Measurements from ENCODE around the gene TRAF6. TPM values are rescaled to one million over a fixed set of nuclear protein-coding genes. Genes with fewer than 3 reads are reported as not detected.

TRAF6 gene
- total and polyA plus RNA-seq, 9 donors, result 4.9 to 18.2 (median 13.9) TPM

DNA sequence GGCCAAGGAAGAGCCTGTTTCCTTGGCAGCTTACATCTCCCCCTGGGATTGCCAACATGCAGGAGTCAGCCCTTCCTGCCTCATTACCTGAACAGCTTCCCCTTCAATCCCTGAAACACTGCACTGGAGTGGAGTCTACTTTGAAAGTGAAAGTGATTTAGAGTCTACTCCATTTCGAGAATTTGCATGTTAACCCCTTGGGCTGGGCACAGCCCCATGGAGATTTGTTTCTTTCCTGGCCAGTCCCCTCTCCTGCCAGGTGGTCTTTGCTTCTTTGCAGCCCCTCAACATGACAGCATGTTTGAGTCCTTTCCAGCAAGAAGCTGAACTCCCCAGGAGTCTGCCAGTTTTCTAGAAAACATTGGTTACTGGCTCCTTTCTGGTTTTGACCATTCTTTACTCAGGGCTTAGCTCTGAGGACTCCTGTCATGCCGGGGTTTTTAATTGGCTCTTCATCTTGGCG, 59.9 kb downstream of the TRAF6 start:
- H3K4me3 ChIP-seq, result no peak overlapping the region
- 27 to 34% (median 34%) methylated on average over 3 of the region's 3 CpGs for WGBS, 3 donors
- no peaks in the 10 kb centered on the region for H3K9me3 ChIP-seq
- H3K27ac ChIP-seq, result peak overlapping the region in 1 of 2 donors; percentile 12
- no peaks in the 10 kb centered on the region for H3K27me3 ChIP-seq
- intact Hi-C loops (cut with DNase I), result loop anchor here in 1 of 4 donors (10.0 kb wide), 1 partner anchor 75 kb away; no protein-coding TSS in a partner anchor
- no peak for DNase-seq
- no peaks in the 10 kb centered on the region for H3K36me3 ChIP-seq
- H3K4me1 ChIP-seq (ENCODE audit: insufficient read depth), result peaks cover 17% of the 10 kb centered on the region
- TF ChIP-seq POLR2A (IDR thresholded peaks at IDR 0.05), result no peak
- TF ChIP-seq EP300 (IDR thresholded peaks at IDR 0.05), result no peak
- TF ChIP-seq, protein P1, sequence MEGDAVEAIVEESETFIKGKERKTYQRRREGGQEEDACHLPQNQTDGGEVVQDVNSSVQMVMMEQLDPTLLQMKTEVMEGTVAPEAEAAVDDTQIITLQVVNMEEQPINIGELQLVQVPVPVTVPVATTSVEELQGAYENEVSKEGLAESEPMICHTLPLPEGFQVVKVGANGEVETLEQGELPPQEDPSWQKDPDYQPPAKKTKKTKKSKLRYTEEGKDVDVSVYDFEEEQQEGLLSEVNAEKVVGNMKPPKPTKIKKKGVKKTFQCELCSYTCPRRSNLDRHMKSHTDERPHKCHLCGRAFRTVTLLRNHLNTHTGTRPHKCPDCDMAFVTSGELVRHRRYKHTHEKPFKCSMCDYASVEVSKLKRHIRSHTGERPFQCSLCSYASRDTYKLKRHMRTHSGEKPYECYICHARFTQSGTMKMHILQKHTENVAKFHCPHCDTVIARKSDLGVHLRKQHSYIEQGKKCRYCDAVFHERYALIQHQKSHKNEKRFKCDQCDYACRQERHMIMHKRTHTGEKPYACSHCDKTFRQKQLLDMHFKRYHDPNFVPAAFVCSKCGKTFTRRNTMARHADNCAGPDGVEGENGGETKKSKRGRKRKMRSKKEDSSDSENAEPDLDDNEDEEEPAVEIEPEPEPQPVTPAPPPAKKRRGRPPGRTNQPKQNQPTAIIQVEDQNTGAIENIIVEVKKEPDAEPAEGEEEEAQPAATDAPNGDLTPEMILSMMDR (IDR thresholded peaks at IDR 0.05), result no peak

DNA sequence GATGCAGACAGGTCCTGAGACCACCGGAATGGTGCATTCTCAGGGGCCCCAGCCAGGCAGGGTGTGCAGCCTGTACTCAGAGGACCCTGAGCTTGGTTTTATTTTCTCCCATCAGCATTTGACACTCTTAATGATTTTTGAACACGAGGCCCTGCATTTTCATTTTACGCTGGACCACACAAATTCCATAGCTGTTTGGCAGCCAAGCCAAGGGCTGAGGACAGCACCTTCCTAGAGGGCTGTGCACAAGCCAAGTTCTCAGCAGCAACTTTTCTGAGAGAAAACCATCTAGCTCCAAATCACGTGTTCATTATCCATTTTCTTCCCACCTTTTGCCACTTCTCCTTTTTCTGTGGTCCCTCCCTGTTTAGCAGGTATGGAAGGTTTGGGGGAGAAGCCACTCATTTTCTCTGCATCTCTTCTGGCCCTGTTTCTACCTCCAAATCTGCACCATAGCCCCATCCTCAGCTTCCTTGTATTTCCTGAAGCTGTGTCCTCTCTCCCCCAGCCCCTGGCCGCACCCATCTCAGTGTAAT, 60.4 kb downstream of the TRAF6 start:
- no peaks in the 10 kb centered on the region for H3K9me3 ChIP-seq
- no peak overlapping the region for H3K27ac ChIP-seq
- intact Hi-C loops (cut with DNase I), result loop anchor here in 1 of 4 donors (10.0 kb wide), 1 partner anchor 75 kb away; no protein-coding TSS in a partner anchor
- H3K4me1 ChIP-seq (ENCODE audit: insufficient read depth), result peaks cover 17% of the 10 kb centered on the region
- H3K27me3 ChIP-seq, result no peaks in the 10 kb centered on the region
- WGBS, 3 donors, result 30 to 33% (median 33%) methylated on average over 5 of the region's 5 CpGs
- H3K36me3 ChIP-seq, result no peaks in the 10 kb centered on the region
- no peak overlapping the region for H3K4me3 ChIP-seq
- TF ChIP-seq, protein P1 (IDR thresholded peaks at IDR 0.05), result no peak
- TF ChIP-seq EP300 (IDR thresholded peaks at IDR 0.05), result no peak
- TF ChIP-seq POLR2A (IDR thresholded peaks at IDR 0.05), result no peak
- DNase-seq, result peak in 1 of 5 donors; percentile 56

DNA sequence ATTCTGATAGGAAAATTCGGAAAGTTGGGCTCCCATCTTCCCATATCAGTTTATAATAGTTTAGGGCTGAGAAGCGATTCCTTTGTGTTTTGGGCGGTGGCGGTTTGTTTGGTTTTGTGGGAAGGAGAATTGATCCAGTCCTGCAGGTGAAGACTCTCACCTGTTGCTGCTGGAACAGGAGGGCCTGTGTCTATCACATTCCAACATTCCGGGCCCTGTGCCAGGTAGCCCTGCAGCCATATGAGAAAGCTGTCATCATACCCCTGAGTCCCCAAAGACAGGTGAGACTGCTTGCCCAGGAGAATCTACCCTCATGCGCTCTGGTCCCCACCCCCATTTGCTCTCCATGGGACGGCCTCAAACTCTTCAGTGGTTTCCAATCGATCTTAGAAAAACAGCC, 62.1 kb downstream of the TRAF6 start:
- DNase-seq, result no peak

DNA sequence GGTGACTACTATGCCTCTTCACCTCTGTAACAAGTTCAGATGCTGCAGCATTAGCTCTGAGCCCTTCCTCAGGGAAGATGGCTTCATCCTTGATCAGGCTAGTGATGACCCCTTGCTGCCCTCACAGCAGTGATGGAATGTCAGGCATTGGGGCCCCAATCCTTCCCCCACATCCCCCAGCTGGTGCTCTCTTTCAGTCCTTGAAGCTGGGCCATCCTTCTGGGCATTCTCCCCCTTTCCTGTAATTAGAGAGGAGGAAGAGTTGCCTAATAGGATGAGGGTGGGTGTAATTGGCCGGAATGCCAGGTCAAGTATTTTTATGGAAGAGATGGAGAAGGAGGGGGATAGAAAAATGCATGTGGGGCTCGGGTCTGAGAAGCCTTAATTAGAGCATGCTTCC, 62.6 kb downstream of the TRAF6 start:
- TF ChIP-seq EP300 (IDR thresholded peaks at IDR 0.05), result no peak
- TF ChIP-seq, protein P1 (IDR thresholded peaks at IDR 0.05), result no peak
- TF ChIP-seq POLR2A (IDR thresholded peaks at IDR 0.05), result no peak
- H3K36me3 ChIP-seq, result no peaks in the 10 kb centered on the region

More for the DNA sequence above, 62.1 kb downstream of the TRAF6 start:
- H3K4me1 ChIP-seq (ENCODE audit: insufficient read depth), result peaks cover 17% of the 10 kb centered on the region
- intact Hi-C loops (cut with DNase I), result no loop called here
- no peaks in the 10 kb centered on the region for H3K36me3 ChIP-seq
- no peaks in the 10 kb centered on the region for H3K27me3 ChIP-seq
- no peaks in the 10 kb centered on the region for H3K9me3 ChIP-seq
- no peak overlapping the region for H3K4me3 ChIP-seq
- TF ChIP-seq, protein P1 (IDR thresholded peaks at IDR 0.05), result no peak
- TF ChIP-seq POLR2A (IDR thresholded peaks at IDR 0.05) (no peak), EP300 (IDR thresholded peaks at IDR 0.05) (no peak)
- no peak overlapping the region for H3K27ac ChIP-seq
- WGBS, 3 donors, result 52 to 65% (median 64%) methylated on average over 8 of the region's 8 CpGs

More for the DNA sequence above, 62.6 kb downstream of the TRAF6 start:
- no peak for DNase-seq
- intact Hi-C loops (cut with DNase I), result no loop called here
- WGBS, 3 donors, result 36 to 58% (median 52%) methylated on average over 2 of the region's 2 CpGs
- H3K27me3 ChIP-seq, result no peaks in the 10 kb centered on the region
- no peak overlapping the region for H3K4me3 ChIP-seq
- no peak overlapping the region for H3K27ac ChIP-seq
- no peaks in the 10 kb centered on the region for H3K9me3 ChIP-seq
- H3K4me1 ChIP-seq (ENCODE audit: insufficient read depth), result peaks cover 15% of the 10 kb centered on the region
